ENCODE measurements around the gene SWI5. TPM values are rescaled to one million over a fixed set of nuclear protein-coding genes. Genes with fewer than 3 reads are reported as not detected.

Gene SWI5
- total RNA-seq, 1 donor from 2014 or later, result 18.9 TPM

- TF ChIP-seq CTCF (IDR thresholded peaks at IDR 0.05), result no peak
- no peaks in the 10 kb centered on the region for H3K4me1 ChIP-seq
- no peak for ATAC-seq
- H3K36me3 ChIP-seq, result peaks cover 44% of the 10 kb centered on the region
- no peak overlapping the region for H3K27ac ChIP-seq
- DNase-seq, result no peak
- H3K9me3 ChIP-seq, result no peaks in the 10 kb centered on the region
- intact Hi-C loops (cut with DNase I), result no loop called here
- H3K27me3 ChIP-seq, result no peaks in the 10 kb centered on the region
- H3K4me3 ChIP-seq, result no peak overlapping the region
Observed at GRCh38 chr9:128309551-128309950, 33.5 kb downstream of the SWI5 start.

- Histone ChIP-seq H3K27me3 (no peaks in the 10 kb centered on the region), H3K9me3 (no peaks in the 10 kb centered on the region), H3K36me3 (peaks cover 53% of the 10 kb centered on the region), H3K4me3 (no peak overlapping the region), H3K27ac (no peak overlapping the region), H3K4me1 (no peaks in the 10 kb centered on the region)
- intact Hi-C loops (cut with DNase I), result no loop called here
- DNase-seq (no peak), ATAC-seq (no peak)
- no peak for TF ChIP-seq CTCF (IDR thresholded peaks at IDR 0.05)
Observed at GRCh38 chr9:128310461-128310860, 34.4 kb downstream of the SWI5 start.

GRCh38 chr9:128314697-128315096 is 38.6 kb downstream of the SWI5 start:
- no peak for TF ChIP-seq CTCF (IDR thresholded peaks at IDR 0.05)
- Histone ChIP-seq H3K27ac (no peak overlapping the region), H3K36me3 (peaks cover 65% of the 10 kb centered on the region), H3K27me3 (no peaks in the 10 kb centered on the region), H3K4me3 (no peak overlapping the region), H3K9me3 (no peaks in the 10 kb centered on the region), H3K4me1 (no peaks in the 10 kb centered on the region)
- intact Hi-C loops (cut with DNase I), result no loop called here
- no peak for ATAC-seq
- DNase-seq, result no peak

- peaks cover 56% of the 10 kb centered on the region for H3K36me3 ChIP-seq
- no peaks in the 10 kb centered on the region for H3K9me3 ChIP-seq
- intact Hi-C loops (cut with DNase I), result no loop called here
- peaks cover 4% of the 10 kb centered on the region for H3K4me1 ChIP-seq
- no peak for TF ChIP-seq CTCF (IDR thresholded peaks at IDR 0.05)
- H3K27me3 ChIP-seq, result no peaks in the 10 kb centered on the region
- no peak overlapping the region for H3K27ac ChIP-seq
- DNase-seq (no peak), ATAC-seq (peak; percentile 13)
- no peak overlapping the region for H3K4me3 ChIP-seq
Observed at GRCh38 chr9:128316421-128316820, 40.3 kb downstream of the SWI5 start.

- no peak for TF ChIP-seq CTCF (IDR thresholded peaks at IDR 0.05)
- H3K27ac ChIP-seq, result no peak overlapping the region
- H3K9me3 ChIP-seq, result no peaks in the 10 kb centered on the region
- intact Hi-C loops (cut with DNase I), result no loop called here
- ATAC-seq, result no peak
- no peak overlapping the region for H3K4me3 ChIP-seq
- DNase-seq, result no peak
- H3K4me1 ChIP-seq, result peaks cover 8% of the 10 kb centered on the region
- H3K36me3 ChIP-seq, result peaks cover 53% of the 10 kb centered on the region
- no peaks in the 10 kb centered on the region for H3K27me3 ChIP-seq
Observed at GRCh38 chr9:128317629-128318028, 41.6 kb downstream of the SWI5 start.

- peaks cover 33% of the 10 kb centered on the region for H3K36me3 ChIP-seq
- ATAC-seq (no peak), DNase-seq (no peak)
- H3K9me3 ChIP-seq, result no peaks in the 10 kb centered on the region
- H3K27me3 ChIP-seq, result no peaks in the 10 kb centered on the region
- TF ChIP-seq CTCF (IDR thresholded peaks at IDR 0.05), result no peak
- no peak overlapping the region for H3K27ac ChIP-seq
- peaks cover 18% of the 10 kb centered on the region for H3K4me1 ChIP-seq
- H3K4me3 ChIP-seq, result peak overlapping the region; percentile 73
- intact Hi-C loops (cut with DNase I), result no loop called here
Observed at GRCh38 chr9:128321343-128321742, 45.3 kb downstream of the SWI5 start.

Measured in upper lobe of right lung (tissue), 1 donor.